GM19240 (cell line): ENCODE data around the gene MRGPRF.
A peak's percentile ranks its signal among the peaks of the same experiment; 100 is the strongest.

Experiments
- DNase-seq: peaks from one replicate; pipeline ENCODE4 v3.0.0; 2011; ENCODE audit warnings: low spot score; ENCODE audit not compliant: insufficient read length

Gene MRGPRF

GRCh38 chr11:69050592-69051380 is 37.7 kb upstream of the MRGPRF start:
- DNase-seq = no peak

- DNase-seq = no peak
Observed at GRCh38 chr11:69049490-69049867, 36.4 kb upstream of the MRGPRF start.

- DNase-seq = peak; percentile 94
Observed at GRCh38 chr11:69048694-69049489, 35.8 kb upstream of the MRGPRF start, which contains the start of gene TPCN2. Gene TPCN2, plus strand, starts transcription at chr11:69048932. Its CDS starts 66 bp downstream, at chr11:69048998.

GRCh38 chr11:69048031-69048693 is 35.1 kb upstream of the MRGPRF start:
- no peak for DNase-seq

- DNase-seq = no peak
Observed at GRCh38 chr11:69044111-69045013, 31.3 kb upstream of the MRGPRF start.

- DNase-seq = no peak
Observed at GRCh38 chr11:69041516-69041915, 28.5 kb upstream of the MRGPRF start.

GRCh38 chr11:69040581-69041260 is 27.7 kb upstream of the MRGPRF start:
- no peak for DNase-seq

GRCh38 chr11:69040051-69040450 is 27.0 kb upstream of the MRGPRF start:
- no peak for DNase-seq

GRCh38 chr11:69039501-69039900 is 26.5 kb upstream of the MRGPRF start:
- no peak for DNase-seq

- no peak for DNase-seq
Observed at GRCh38 chr11:69037544-69037943, 24.5 kb upstream of the MRGPRF start.

GRCh38 chr11:69037074-69037473 is 24.0 kb upstream of the MRGPRF start:
- DNase-seq = no peak

GRCh38 chr11:69035946-69036340 is 22.9 kb upstream of the MRGPRF start:
- no peak for DNase-seq

GRCh38 chr11:69035150-69035945 is 22.3 kb upstream of the MRGPRF start:
- DNase-seq = no peak

GRCh38 chr11:69034123-69034867 is 21.2 kb upstream of the MRGPRF start:
- no peak for DNase-seq

GRCh38 chr11:69033431-69033830 is 20.4 kb upstream of the MRGPRF start:
- no peak for DNase-seq

- DNase-seq = no peak
Observed at GRCh38 chr11:69032833-69033232, 19.8 kb upstream of the MRGPRF start.

- no peak for DNase-seq
Observed at GRCh38 chr11:69030301-69030700, 17.3 kb upstream of the MRGPRF start.

- DNase-seq = no peak
Observed at GRCh38 chr11:69027704-69028372, 14.8 kb upstream of the MRGPRF start.
